Measurements from ENCODE around the gene DBNDD1.

- TF ChIP-seq YY1 (IDR thresholded peaks at IDR 0.05; ENCODE audit: insufficient read depth, insufficient read length): no peak
- TF ChIP-seq ZNF274 (IDR thresholded peaks at IDR 0.05; ENCODE audit: low read depth, low read length): no peak
- TF ChIP-seq SUZ12 (IDR thresholded peaks at IDR 0.05; ENCODE audit: extremely low read depth, insufficient read depth, insufficient read length): no peak
Observed at GRCh38 chr16:90019543-90020259, 445 bp upstream of the DBNDD1 start.
